ENCODE data around the gene ZNF580.
A peak's percentile ranks its signal among the peaks of the same experiment; 100 is the strongest.

Gene ZNF580

GRCh38 chr19:55640577-55641425 is at the start of gene ZNF580:
Gene ZNF580 (plus strand): TSS chr19:55641002. CDS start chr19:55642509, 1,507 bp downstream.
- H3K9me3 ChIP-seq (ENCODE audit: control insufficient read depth, insufficient read depth, low read depth, low read length) = no peaks in the 10 kb centered on the region
- ChIA-PET CTCF (interaction anchor here (1.0 to 1.3 kb wide), 2 partner anchors 13 to 17 kb away, joined by 4 to 8 read pairs; partner anchors contain the start of gene ZNF784), POLR2A (interaction anchor here (0.6 to 1.0 kb wide), 2 partner anchors 16 to 179 kb away, joined by 3 to 4 read pairs; partner anchors contain the start of gene ISOC2)
- H3K27ac ChIP-seq (ENCODE audit: extremely low read depth, low read depth, low read length) = peak within 1 kb of the TSS; percentile 96
- H3K36me3 ChIP-seq (ENCODE audit: control insufficient read depth in 2 of 2, insufficient read depth in 1 of 2, low read length in 2 of 2) = peaks cover 15 to 26% of the 10 kb centered on the region in 2 experiments; a peak in 2 of 3 replicates
- H3K4me3 ChIP-seq (ENCODE audit: low read depth, low read length) = peak within 1 kb of the TSS; percentile 61
- peaks cover 28% of the 10 kb centered on the region for H3K4me1 ChIP-seq (ENCODE audit: control insufficient read depth, insufficient read depth, low read length)
- TF ChIP-seq GLIS1 (tag by site-specific recombination; IDR thresholded peaks at IDR 0.05) = peak; percentile 85
- TF ChIP-seq SP3 (tag by site-specific recombination; IDR thresholded peaks at IDR 0.05) = peak; percentile 80
- TF ChIP-seq ZNF623 (tag by site-specific recombination; IDR thresholded peaks at IDR 0.05) = no peak
- TF ChIP-seq ZBTB10 (tag by site-specific recombination; IDR thresholded peaks at IDR 0.05) = peak; percentile 31; the same call in 1 of the 2 replicates
- 0 out of 2 replicates have a peak, but pooled peaks have one; percentile 18 for TF ChIP-seq PRDM4 (tag by site-specific recombination; IDR thresholded peaks at IDR 0.05)
- peak; percentile 49; the same call in 1 of the 2 replicates for TF ChIP-seq SP7 (tag by site-specific recombination; IDR thresholded peaks at IDR 0.05)
- no peak for TF ChIP-seq ZNF704 (tag by site-specific recombination; IDR thresholded peaks at IDR 0.05)
- peak; percentile 92 for TF ChIP-seq ZNF398 (tag by site-specific recombination; IDR thresholded peaks at IDR 0.05)
- TF ChIP-seq SP2 (tag by site-specific recombination; IDR thresholded peaks at IDR 0.05) = peak; percentile 92
- TF ChIP-seq ZNF580 (tag by site-specific recombination; IDR thresholded peaks at IDR 0.05) = peak; percentile 30; the same call in 1 of the 2 replicates
- peak; percentile 90; the same call in 1 of the 2 replicates for TF ChIP-seq PBX3 (CRISPR knock-in tag; IDR thresholded peaks at IDR 0.05)
- TF ChIP-seq HOXA7 (CRISPR knock-in tag; IDR thresholded peaks at IDR 0.05; ENCODE audit: borderline replicate concordance) = no peak
- TF ChIP-seq KLF9 (tag by site-specific recombination; IDR thresholded peaks at IDR 0.05; ENCODE audit: low read depth) = peak; percentile 76
- TF ChIP-seq KLF10 (tag by site-specific recombination; IDR thresholded peaks at IDR 0.05) = peak; percentile 43; the same call in 1 of the 2 replicates
- peak; percentile 90 for TF ChIP-seq ZFHX2 (tag by site-specific recombination; conservative IDR thresholded peaks at IDR 0.05)
- TF ChIP-seq IKZF3 (tag by site-specific recombination; IDR thresholded peaks at IDR 0.05) = peak; percentile 66
- no peak for TF ChIP-seq BCL6B (tag by site-specific recombination; IDR thresholded peaks at IDR 0.05)
- TF ChIP-seq EGR2 (tag by site-specific recombination; IDR thresholded peaks at IDR 0.05; ENCODE audit: low read depth) = peak; percentile 80
- TF ChIP-seq ZBTB11 (tag by site-specific recombination; conservative IDR thresholded peaks at IDR 0.05; ENCODE audit: low read depth) = peak; percentile 97

Data from HEK293 (cell line).